ENCODE results near the gene KCNH2.
"Not testable (repeated sequence)": the region's sequence is repeated elsewhere in the genome, so short reads cannot be mapped to it uniquely, and the experiment has no call there.

The KCNH2 gene, protein sequence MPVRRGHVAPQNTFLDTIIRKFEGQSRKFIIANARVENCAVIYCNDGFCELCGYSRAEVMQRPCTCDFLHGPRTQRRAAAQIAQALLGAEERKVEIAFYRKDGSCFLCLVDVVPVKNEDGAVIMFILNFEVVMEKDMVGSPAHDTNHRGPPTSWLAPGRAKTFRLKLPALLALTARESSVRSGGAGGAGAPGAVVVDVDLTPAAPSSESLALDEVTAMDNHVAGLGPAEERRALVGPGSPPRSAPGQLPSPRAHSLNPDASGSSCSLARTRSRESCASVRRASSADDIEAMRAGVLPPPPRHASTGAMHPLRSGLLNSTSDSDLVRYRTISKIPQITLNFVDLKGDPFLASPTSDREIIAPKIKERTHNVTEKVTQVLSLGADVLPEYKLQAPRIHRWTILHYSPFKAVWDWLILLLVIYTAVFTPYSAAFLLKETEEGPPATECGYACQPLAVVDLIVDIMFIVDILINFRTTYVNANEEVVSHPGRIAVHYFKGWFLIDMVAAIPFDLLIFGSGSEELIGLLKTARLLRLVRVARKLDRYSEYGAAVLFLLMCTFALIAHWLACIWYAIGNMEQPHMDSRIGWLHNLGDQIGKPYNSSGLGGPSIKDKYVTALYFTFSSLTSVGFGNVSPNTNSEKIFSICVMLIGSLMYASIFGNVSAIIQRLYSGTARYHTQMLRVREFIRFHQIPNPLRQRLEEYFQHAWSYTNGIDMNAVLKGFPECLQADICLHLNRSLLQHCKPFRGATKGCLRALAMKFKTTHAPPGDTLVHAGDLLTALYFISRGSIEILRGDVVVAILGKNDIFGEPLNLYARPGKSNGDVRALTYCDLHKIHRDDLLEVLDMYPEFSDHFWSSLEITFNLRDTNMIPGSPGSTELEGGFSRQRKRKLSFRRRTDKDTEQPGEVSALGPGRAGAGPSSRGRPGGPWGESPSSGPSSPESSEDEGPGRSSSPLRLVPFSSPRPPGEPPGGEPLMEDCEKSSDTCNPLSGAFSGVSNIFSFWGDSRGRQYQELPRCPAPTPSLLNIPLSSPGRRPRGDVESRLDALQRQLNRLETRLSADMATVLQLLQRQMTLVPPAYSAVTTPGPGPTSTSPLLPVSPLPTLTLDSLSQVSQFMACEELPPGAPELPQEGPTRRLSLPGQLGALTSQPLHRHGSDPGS

DNA sequence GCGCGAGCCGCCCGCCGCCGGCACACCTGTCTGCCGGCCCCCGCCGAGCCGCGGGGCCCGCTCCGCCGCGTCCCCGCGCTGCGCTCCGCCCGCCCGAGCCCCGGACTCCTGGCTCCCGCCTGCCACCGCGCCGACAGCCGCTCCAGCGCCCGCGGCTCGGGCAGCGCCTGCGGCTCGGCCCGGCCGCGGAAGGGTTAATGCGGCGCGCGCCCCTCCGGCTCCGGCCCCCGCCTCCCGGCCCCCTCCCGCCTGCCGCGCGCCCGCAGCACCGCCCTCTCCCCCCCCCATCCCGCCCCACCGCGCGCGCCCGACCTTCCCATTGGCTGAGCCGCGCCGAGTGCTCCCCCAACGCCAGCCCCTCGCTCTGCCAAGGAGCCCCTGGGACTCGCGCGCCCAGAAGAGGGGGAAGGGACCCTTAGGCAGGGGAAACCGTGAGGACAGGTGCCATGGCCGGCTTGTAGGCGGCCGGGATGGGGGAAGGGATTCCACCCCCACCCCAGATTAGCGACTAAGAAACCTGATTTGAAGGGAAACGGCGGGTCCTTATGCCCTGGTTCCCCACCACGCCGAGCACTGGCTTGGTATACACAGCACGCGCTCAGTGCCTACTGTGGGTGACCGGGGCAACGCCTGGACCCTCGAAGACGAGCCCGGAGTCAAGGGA is at the start of gene KCNH2:
TSS of gene KCNH2 (minus strand) at position 196 of the 664 bp plus-strand sequence. CDS start 408 bp downstream, outside the sequence.
- peak; percentile 52 for DNase-seq

DNA sequence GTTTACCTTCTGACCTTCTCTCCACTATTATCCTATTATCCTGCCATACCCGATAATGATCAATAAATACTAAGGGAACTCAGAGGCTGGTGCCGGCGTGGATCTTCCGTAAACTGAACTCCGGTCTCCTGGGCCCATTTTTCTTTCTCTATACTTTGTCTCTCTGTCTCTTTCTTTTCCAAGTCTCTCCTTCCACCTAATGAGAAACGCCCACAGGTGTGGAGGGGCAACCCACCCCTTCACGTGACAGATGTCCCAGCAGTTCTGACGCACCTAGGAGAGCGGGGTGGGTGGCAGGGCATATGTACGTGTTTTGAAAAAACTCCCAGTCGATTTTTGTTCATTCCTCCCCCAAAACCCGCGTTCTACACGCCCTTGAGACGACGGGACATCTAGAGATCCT is 49.6 kb upstream of the KCNH2 start:
- not testable (repeated sequence) for DNase-seq

DNA sequence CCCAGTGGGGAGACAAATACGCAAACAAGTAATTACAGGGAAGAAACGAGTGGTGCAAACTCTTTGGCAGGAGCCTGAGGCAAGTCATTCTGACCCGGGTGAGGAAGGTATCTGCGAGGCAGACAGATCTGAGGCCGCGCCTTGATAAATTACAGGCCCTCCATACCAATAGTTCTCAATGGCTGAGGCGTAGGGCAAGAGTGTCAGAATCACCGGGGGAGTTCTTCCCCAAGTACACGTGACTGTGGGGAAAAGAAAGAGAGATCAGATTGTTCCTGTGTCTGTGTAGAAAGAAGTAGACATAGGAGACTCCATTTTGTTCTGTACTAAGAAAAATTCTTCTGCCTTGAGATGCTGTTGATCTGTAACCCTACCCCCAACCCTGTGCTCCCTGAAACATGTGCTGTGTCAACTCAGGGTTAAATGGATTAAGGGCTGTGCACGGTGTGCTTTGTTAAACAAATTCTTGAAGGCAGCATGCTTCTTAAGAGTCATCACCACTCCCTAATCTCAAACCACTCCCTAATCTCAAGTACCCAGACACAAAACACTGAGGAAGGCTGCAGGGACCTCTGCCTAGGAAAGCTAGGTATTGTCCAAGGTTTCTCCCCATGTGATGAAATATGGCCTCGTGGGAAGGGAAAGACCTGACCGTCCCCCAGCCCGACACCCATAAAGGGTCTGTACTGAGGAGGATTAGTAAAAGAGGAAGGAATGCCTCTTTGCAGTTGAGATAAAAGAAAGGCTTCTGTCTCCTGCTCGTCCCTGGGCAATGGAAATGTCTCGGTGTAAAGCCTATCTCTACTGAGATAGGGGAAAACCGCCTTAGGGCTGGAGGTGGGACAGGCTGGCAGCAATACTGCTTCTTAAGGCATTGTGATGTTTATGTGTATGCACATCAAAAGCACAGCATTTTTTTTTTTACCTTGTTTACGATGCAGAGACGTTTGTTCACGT is 48.9 kb upstream of the KCNH2 start:
- not testable (repeated sequence) for DNase-seq

DNA sequence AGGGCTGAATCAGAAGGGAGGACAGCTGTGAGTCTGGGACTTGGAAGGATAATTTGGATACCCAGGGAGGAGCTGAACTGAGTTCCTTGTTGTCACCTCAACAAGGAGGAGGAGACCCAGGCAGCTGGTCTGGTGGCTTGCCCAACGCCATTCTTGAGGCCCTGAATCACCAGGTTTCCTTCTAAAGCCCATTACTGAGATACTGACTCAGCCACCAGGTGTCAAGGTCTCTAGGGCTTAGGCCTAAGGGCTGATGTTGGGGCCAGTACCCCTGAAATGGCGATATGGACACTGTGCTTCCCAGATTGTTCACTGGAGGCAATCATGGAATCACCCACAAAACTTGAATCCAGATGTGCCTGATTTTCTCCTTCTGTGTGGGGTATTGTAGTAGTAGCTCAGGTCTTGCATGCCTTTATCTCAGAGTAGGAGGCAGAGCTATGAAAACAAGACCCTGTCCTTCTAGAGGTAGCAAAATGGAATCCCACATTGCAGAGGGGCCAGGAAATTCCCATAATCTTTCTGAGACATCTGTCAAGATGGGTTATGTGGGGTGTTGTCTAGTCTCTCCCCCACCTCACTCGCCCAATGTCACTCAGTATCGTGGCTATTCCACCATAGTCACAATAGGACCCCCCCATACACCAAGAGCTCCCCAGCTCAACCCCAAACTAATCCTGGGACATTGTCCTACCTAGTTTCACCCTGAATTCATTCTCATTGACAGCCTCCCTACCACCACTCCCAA is 48.0 kb upstream of the KCNH2 start:
- DNase-seq: no peak

DNA sequence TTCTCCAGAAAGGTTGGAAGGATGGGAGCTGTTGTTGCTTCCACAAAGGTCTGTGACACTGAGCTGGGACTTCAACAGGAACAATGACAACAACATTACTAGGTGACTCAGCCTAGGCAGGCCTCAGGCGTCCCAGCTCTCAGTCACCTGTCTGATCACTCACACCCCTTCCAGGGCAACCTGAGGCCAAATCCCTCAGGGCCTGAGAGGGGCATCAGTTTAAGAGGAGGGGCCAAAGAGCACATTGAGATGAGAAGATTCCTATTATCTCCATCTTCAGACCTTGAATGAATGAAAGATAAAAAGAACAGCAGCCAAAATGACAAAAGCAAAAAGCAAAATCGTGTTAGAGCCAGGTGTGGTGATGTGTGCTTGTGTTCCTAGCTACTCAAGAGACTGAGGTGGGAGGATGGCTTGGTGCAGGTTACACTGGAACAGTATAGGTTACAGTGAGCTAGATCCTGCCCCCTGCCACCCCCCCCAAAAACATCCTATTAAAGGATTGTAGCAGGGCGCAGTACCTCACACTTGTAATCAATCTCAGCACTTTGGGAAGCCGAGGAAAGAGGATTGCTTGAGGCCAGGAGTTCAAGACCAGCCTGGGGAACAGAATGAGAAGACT is 46.4 kb upstream of the KCNH2 start, which contains the start of gene ATG9B:
TSS of gene ATG9B (minus strand) at position 60 of the 622 bp plus-strand sequence. CDS start 71 bp downstream, outside the sequence.
- no peak for DNase-seq

DNA sequence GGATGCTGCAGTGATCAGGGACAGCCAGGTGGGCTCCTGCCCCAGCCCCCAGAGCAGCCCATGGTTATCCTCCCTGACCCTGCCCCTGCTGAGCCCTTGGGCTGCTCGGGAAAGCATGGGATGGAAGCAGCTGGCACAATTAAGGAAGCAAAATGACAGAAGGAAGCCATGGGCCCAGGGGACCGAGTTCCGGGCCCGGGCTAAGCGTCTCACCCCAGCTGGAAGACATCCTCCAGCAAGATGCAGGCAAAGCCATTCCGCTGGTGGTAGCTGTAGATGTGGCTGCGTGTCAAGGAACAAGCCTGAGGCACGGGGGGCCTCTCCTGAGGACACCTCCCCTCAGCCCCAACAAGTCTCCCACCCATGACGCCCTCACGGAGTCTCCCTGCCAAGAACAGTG is 45.1 kb upstream of the KCNH2 start:
- no peak for DNase-seq

DNA sequence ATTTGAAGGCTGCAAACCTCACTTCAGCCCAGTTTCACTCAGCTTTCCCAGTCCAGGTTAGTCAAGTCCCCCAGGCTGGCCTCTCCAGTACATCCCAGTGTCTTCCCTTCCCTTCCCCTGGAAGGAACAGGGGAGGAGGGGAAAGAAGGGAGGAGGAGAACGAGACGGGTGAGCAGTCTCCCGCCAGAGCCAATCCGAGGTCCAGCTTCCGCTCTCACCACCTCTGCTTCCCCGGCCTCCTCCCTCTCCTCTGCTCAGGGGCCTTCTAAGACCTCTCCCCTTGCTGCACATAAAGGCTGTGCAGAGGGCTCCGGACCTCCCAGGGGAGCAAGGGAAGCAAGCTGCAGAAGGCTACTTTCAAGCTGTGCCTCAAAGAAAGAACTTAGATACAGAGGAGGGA is 42.1 kb upstream of the KCNH2 start:
- DNase-seq: no peak

DNA sequence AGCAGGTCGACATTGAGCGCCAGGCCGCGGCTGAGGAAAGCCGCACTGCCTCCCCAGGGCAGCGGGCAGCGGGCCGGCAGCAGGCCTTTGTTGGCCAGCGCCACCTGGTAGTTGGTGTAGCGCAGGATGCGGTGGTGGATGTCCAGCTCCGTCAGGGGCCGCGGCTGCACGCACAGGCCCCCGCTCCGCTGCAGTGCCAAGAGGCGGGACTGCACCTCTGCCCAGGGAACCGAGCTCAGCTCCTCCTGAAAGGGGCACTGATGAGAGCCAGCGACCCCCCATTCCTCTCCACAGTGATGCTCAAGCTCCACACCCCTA is 41.0 kb upstream of the KCNH2 start:
- DNase-seq: no peak

DNA sequence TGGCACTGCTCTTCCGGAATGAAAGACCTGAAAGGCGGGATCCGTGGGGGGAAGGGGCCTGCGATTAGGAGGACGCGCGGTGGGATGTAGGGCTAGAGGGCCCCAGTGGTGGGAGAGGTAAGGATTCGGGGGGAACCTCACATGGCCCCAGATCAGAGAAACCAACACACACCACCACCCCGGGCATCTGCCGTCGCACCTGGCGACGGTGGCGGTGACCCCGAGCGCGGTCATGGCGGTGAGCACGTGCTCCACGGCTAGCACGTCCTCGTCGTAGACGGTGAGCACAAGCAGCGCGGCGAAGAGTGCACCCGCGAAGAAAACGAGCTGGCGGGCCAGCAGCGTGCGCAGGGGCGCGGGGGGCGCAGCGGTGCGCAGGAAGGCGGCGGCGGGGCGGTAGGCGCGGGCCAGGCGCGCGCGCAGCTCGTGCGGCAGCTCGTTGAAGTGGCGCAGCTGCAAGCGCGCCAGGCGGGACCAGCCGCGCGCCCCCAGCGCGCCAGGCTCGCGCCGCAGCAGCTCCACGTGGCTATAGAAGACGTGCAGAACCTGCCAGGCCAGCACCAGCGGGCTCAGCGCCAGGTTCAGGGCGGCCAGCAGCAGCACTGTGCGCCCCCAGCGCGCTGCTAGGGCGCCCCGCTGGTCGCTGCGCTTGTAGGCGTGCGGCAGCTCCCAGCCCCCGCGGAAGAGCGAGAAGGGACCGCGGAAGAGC is 40.5 kb upstream of the KCNH2 start:
- DNase-seq: peak; percentile 64

DNA sequence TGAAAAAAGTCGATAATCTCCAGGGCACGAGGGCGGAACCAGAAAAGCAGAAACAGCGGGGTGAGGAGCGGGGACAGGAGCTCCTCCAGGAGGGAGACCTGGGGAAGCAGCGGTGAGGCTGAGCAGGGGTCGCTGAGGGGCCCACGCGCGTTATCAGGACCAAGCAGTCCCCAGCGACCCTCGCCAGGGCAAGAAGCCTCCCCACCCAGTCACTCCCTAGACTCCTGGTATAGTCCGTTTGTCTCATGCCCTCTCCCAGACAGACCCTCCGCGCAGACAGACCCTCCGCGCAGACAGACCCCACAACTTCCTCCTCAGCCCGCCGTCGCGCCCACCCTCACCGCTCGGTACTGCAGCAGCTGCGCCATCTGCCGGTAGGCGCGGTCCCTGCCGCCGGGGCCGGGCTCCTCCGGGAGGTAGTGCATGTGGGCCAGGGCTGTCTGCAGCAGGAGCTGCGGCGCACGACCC is 39.9 kb upstream of the KCNH2 start:
- peak; percentile 88 for DNase-seq

DNA sequence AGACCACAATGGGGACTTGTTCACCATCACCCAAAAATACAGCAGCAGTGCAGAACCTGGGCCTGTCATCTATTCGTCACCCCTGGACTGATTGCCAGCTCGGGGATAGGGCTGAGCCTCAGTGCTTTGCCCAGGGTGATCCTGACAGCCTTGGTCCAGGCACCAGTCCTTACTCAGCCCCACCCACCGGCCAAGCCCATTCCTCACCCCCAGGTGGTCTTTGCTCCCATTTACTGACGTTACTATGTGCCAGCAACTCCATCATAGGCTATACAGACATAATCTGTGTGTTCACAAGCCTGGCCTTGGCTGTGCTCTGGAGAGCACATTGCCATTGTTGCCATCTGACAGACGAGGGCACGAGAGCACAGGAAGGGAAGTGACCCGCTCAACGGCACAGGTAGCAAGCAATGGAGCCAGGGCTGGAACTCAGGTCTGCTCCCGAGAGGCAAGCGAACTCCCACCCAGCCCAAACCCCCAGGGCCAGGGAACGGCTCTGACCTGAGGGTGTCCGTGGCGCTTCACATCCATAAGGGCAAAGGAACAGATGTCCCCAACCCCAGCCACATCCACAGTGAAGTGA is 39.3 kb upstream of the KCNH2 start:
- no peak for DNase-seq

DNA sequence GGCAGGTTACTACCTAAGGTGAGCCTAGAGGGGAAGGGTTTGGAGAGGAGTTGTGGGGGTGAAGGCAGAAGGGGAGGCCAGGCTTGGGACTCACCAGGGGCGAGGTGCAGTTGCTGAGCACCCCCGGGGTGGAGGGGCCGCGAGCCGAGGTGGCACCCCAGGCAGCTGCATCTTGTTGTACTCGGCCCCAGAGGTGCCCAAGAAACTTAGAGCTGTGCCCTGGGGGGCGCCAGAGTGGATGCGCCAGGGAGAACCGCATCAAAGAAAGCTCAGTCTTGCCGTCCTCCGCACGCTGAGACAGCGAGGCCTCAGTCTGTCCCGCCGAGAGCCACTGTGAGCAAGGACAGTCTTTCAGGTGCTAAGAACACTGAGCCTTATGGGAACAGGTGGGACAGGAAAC is 38.8 kb upstream of the KCNH2 start:
- DNase-seq: no peak

DNA sequence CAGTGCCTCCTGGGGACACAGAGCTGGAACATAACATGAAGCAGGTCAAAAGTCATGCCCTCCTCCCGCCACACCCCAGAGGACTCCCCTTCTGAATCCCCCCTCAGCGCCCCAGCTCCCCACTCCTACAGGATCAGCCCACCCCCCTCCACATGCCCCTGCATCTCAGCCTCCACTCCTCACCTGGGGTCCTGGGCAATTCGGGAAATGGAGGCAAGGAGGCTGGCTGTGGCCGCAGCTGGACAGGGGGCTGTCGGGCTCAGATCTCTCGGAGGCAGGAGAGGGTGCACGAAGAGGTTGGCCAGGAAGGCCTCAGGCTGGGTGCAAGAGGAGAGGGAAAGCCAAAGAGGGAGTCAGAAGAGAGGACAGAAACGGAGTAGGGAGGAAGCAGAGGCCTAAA is 38.4 kb upstream of the KCNH2 start:
- DNase-seq: no peak

DNA sequence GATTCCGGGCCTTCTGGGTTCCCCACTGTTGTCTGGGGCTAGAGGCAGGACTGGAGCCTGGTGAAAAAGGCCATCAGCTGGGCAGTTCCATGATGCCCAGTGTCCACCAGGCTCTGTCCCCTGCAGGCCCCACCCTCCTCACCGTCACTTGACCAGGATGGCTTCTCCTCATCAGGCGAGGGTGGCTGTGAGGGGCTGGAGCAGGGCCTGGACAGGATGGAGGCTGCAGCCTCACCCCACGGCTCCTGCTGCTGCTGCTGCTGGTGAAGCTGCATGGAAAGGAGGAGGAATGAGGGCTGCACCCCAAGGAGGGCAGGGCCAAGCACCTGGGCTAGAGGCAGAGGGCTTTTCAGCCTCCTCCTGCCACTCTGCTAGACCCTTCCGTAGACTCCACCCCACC is 37.8 kb upstream of the KCNH2 start:
- no peak for DNase-seq

DNA sequence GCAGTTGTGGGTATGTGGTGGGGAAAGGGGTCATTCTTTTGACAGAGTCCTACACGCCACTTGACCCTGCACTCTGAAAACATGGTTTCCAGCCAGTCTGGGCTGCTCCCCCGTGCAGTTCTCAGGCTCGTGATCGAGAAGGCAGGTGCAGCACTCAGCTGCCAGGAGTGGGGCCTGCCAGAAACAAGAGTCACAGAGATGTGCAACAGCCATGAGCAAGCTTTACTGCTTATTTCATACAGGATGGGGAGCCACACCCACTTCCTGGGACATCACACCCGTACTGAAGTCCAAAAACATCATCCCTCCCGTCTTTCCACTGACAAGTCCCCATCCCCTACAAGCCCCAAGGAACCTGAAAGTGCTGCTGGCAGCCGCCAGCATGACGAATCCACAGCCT is 36.8 kb upstream of the KCNH2 start:
- DNase-seq: no peak

DNA sequence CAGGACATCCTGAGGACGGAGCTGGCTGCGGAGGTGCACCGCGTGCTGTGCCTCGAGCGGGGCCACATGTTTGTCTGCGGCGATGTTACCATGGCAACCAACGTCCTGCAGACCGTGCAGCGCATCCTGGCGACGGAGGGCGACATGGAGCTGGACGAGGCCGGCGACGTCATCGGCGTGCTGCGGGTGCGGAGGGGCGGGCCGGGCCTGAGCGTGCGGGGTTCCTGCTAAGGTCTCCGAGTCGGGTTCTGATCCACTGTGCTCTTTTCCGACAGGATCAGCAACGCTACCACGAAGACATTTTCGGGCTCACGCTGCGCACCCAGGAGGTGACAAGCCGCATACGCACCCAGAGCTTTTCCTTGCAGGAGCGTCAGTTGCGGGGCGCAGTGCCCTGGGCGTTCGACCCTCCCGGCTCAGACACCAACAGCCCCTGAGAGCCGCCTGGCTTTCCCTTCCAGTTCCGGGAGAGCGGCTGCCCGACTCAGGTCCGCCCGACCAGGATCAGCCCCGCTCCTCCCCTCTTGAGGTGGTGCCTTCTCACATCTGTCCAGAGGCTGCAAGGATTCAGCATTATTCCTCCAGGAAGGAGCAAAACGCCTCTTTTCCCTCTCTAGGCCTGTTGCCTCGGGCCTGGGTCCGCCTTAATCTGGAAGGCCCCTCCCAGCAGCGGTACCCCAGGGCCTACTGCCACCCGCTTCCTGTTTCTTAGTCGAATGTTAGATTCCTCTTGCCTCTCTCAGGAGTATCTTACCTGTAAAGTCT is 35.8 kb upstream of the KCNH2 start:
- DNase-seq: peak; percentile 86

DNA sequence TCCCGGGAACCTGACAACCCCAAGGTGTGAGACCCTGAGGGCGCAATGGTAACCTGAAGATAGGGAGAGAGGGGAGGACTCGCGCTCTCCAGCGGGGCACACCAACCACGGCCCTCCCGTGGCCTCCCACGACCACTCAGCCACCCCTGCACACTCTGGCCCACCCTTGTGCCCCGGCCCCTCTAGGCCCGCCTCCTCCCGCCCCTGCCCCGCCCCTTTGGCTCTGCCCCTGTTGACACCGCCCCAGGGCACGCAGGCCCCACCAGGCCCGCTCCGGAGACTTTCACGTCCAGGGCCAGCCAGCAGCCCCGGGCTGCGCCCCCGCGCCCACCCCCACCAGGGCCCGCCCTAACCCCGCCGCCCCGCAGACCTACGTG is 35.2 kb upstream of the KCNH2 start:
- DNase-seq: no peak

DNA sequence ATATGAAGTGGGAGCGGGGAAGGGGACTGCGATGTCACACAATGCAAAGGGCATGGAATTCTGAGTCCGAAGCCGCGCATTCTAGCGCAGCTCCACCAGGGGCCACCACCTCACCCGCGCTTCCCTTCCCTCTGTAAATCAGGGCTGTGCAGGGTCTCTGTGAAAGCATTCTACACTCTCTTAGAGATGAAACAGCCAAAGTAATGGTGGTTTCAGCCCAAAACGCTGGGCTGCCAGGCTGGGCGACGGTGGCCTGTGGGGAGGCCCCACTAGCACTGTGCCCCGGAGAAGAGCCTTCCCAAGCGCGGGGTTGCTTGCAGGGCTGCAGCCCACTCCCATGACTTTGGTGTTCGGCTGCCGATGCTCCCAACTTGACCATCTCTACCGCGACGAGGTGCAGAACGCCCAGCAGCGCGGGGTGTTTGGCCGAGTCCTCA is 34.8 kb upstream of the KCNH2 start:
- DNase-seq: no peak
